ENCODE results near the gene PLA2G5. TPM values are rescaled to one million over a fixed set of nuclear protein-coding genes. Genes with fewer than 3 reads are reported as not detected.

Gene PLA2G5
- total RNA-seq, 3 donors from 2014 or later: 0.78 to 16.2 (median 0.94) TPM

DNA sequence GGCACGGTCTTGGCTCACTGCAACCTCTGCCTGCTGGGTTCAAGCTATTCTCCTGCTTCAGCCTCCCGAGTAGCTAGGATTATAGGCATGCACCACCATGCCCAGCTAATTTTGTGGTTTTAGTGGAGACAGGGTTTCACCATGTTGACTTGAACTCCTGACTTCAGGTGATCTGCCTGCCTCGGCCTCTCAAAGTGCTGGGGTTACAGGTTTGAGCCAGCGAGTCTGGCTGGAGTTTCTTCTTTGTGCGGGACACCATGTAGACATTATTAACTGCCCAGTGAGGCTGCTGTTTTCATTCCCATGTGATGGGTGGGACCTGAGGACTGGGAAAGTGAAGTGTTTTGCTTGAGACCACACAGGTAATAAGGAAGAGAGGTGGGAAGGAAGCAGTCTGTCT is 23.3 kb downstream of the PLA2G5 start:
- no peak overlapping the region for H3K4me3 ChIP-seq
- ATAC-seq (no peak), DNase-seq (no peak)
- TF ChIP-seq, protein P1, sequence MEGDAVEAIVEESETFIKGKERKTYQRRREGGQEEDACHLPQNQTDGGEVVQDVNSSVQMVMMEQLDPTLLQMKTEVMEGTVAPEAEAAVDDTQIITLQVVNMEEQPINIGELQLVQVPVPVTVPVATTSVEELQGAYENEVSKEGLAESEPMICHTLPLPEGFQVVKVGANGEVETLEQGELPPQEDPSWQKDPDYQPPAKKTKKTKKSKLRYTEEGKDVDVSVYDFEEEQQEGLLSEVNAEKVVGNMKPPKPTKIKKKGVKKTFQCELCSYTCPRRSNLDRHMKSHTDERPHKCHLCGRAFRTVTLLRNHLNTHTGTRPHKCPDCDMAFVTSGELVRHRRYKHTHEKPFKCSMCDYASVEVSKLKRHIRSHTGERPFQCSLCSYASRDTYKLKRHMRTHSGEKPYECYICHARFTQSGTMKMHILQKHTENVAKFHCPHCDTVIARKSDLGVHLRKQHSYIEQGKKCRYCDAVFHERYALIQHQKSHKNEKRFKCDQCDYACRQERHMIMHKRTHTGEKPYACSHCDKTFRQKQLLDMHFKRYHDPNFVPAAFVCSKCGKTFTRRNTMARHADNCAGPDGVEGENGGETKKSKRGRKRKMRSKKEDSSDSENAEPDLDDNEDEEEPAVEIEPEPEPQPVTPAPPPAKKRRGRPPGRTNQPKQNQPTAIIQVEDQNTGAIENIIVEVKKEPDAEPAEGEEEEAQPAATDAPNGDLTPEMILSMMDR (IDR thresholded peaks at IDR 0.05): no peak
- intact Hi-C loops (cut with DNase I, micrococcal nuclease): no loop called here
- no peaks in the 10 kb centered on the region for H3K9me3 ChIP-seq
- H3K36me3 ChIP-seq (ENCODE audit: low read depth): no peaks in the 10 kb centered on the region
- no peaks in the 10 kb centered on the region for H3K4me1 ChIP-seq (ENCODE audit: low read depth)

DNA sequence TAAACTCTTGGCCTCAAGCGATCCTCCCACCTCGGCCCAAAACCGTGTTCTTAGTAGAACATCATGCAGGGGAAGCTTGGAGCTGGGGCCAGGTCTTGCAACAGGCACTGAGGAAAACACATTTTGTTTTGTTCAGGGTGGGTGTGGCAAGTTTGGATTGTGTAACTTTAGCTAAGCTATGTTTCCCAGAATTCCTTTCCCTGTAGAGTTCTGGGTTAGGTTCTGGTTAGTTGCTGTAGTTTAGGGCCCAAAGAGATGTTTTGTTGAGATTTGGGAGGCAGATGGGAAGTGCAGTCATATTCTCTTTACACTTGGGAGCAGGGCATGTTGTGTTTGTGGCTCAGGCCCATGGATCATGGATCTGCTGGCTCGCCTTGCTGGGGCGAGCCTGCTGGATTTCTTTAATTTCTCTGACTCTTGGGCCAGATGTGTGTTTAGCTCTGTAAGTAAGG is 24.0 kb downstream of the PLA2G5 start:
- Histone ChIP-seq H3K36me3 (ENCODE audit: low read depth) (no peaks in the 10 kb centered on the region), H3K9me3 (no peaks in the 10 kb centered on the region), H3K4me1 (ENCODE audit: low read depth) (no peaks in the 10 kb centered on the region), H3K4me3 (no peak overlapping the region)
- TF ChIP-seq, protein P1 (IDR thresholded peaks at IDR 0.05): no peak
- peak; percentile 34 for ATAC-seq
- DNase-seq: peak in 1 of 3 donors; percentile 19
- intact Hi-C loops (cut with DNase I, micrococcal nuclease): no loop called here

DNA sequence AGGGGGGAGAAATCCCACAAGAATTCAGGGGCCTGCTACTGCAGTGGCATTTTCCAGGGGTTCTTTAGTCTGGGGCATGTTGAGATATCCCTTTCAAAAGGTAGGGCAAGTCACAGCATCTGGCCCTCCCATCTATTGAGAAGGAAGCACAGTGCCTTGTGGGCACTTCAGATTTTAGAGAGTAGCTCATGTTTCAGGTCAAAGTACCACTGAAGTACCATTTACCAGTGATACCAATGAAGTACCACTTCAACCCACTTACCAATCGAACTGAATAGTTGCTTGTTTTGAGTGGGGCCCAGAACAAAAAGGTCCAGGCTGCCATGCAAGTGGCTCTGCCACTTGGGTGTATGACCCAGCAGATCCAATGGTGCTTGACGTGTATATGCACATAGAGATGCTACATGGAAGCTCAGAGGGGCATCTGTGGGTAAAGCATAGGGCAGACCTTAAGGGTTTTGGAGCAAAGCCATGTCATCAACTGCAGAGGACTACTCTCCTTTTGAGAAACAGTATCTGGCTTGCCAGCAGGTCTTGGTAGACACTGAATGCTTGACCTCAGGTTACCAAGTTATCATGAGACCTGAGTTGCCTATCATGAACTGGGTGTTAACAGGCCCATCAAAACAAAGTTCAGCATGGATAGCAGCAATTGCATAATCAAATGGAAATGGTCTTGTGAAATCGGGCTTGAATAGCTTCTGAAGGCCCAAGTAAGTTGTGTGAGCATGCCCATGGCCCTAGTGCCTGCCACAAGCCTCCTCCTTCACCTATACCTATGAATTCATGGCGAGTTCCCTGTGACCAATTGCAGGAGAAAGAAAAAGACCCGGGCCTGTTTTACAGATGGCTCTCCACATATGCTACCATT is 25.8 kb downstream of the PLA2G5 start:
- Histone ChIP-seq H3K9me3 (no peaks in the 10 kb centered on the region), H3K4me3 (no peak overlapping the region), H3K4me1 (ENCODE audit: low read depth) (no peaks in the 10 kb centered on the region), H3K36me3 (ENCODE audit: low read depth) (no peaks in the 10 kb centered on the region)
- DNase-seq (no peak), ATAC-seq (peak; percentile 13)
- intact Hi-C loops (cut with DNase I, micrococcal nuclease): no loop called here
- TF ChIP-seq, protein P1 (IDR thresholded peaks at IDR 0.05): no peak

DNA sequence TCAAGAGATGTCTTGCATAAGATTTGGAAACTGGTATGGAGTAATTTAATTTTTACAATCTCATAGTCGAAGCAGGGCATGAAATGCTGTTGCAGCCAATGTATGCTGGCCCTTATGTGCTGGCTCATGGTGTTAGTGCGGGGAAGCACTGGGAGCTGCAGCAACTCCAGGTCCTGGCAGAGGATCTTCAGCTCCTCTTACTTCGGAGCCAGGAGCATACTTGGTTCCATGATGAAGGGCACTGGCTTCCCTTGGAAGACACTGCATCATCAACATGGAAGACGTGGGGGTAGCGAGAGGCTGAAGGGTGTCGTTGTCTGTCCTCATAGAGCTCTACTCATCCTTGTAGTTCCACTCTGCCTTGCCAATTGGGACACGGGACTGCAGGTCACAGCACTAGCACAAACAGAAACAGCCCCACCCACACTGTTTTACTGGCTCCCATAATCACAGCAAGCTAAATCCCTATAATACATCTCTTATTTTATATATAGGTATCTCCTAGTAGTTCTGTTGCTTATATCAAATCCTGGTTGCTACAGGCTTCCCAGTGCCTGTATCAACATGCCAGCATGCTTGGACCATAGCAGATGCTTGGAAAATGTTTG is 26.9 kb downstream of the PLA2G5 start:
- DNase-seq (peak in 1 of 3 donors; percentile 8), ATAC-seq (no peak)
- no peaks in the 10 kb centered on the region for H3K9me3 ChIP-seq
- intact Hi-C loops (cut with DNase I, micrococcal nuclease): no loop called here
- H3K4me3 ChIP-seq: no peak overlapping the region
- TF ChIP-seq, protein P1 (IDR thresholded peaks at IDR 0.05): no peak
- no peaks in the 10 kb centered on the region for H3K36me3 ChIP-seq (ENCODE audit: low read depth)
- H3K4me1 ChIP-seq (ENCODE audit: low read depth): no peaks in the 10 kb centered on the region

DNA sequence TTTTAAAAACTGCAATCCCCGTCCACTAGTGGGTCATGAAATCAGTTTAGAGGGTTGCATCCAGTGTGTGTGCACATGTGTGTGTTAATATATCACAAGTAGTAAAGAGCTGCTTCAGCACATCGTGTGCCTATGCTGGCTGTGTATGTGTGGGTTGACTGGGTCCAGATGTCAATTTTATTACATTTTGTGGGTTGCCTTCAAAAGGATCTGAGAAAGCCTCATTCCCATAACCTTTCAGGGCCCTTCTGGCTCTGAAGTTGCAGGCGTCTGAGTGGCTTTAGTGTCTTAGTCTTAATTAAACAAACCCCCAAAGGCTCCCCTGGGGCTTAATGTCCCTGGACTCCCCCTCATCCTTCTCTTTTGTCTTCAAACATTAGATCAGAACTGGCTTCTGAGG is 29.5 kb downstream of the PLA2G5 start:
- H3K4me3 ChIP-seq: no peak overlapping the region
- no peak for ATAC-seq
- H3K36me3 ChIP-seq (ENCODE audit: low read depth): no peaks in the 10 kb centered on the region
- H3K4me1 ChIP-seq (ENCODE audit: low read depth): no peaks in the 10 kb centered on the region
- H3K9me3 ChIP-seq: no peaks in the 10 kb centered on the region
- TF ChIP-seq, protein P1 (IDR thresholded peaks at IDR 0.05): no peak
- DNase-seq: no peak
- intact Hi-C loops (cut with DNase I, micrococcal nuclease): no loop called here
